PFSK-1 (cell line): ENCODE data around the gene SRP19.

Experiments used
- REST ChIP-seq, 2 experiments: IDR thresholded peaks; 2 replicates each; pipeline versions ENCODE4 v1.6.1 to v1.8.0; 2011 to 2012; ENCODE audit warnings: low read depth in 2 of 2, low read length in 2 of 2, control low read depth in 1 of 2, inconsistent platforms in 1 of 2, mild to moderate bottlenecking in 1 of 2, moderate library complexity in 1 of 2; ENCODE audit not compliant: insufficient read depth in 1 of 2
- SIN3A ChIP-seq: IDR thresholded peaks from 2 replicates; pipeline ENCODE4 v1.6.1; 2012; ENCODE audit warnings: mild to moderate bottlenecking, low read length, moderate library complexity, borderline replicate concordance; ENCODE audit not compliant: insufficient read depth

GRCh38 chr5:112915831-112916230, 54.7 kb downstream of the SRP19 start:
- TF ChIP-seq SIN3A (no peak), REST (IDR thresholded peaks at IDR 0.05; ENCODE audit: insufficient read depth in 1 of 2, low read depth in 2 of 2, low read length in 2 of 2) (no peak)
